A673 (cell line): Measurements from ENCODE around the gene CAPZB.

Experiments
- EZH2 ChIP-seq: fragments of 200-600 bp; sonication (generic); IDR thresholded peaks from 2 replicates; pipeline ENCODE4 v1.6.1; 2017; ENCODE audit warnings: borderline replicate concordance, low read depth, mild to moderate bottlenecking, mixed read lengths, antibody characterized with exemption, low read length; ENCODE audit not compliant: poor library complexity, severe bottlenecking
- TF ChIP-seq, protein P1 (sequence below): fragments of 300-800, 200-600 bp; sonication (generic); conservative IDR thresholded peaks from 2 replicates; pipeline ENCODE4 v1.5.1; 2017; ENCODE audit warnings: low read depth, mild to moderate bottlenecking, antibody characterized with exemption, low read length, moderate library complexity, mixed read lengths

DNA sequence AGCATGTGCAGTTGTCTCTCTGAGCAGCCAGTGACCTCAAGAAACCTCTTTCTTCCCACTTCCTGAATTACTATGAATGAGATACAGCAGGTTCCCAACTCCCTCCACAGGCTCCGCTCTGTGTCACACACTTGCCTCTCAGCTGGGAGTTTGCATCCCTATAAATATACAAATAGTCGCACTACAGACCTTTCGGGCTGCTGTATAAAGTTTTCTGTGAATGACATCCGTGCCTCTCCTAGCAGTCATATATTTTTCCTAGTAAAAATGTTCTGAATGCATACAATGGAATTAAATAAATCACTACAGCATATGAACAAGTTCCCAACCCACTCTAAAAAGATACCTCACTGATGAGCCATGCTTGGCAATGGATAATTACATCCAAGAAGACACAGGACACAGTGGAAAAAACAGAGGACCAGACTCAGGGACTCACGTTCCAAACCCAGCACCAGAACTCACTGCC lies 66.8 kb downstream of the CAPZB start:
- TF ChIP-seq, protein P1, sequence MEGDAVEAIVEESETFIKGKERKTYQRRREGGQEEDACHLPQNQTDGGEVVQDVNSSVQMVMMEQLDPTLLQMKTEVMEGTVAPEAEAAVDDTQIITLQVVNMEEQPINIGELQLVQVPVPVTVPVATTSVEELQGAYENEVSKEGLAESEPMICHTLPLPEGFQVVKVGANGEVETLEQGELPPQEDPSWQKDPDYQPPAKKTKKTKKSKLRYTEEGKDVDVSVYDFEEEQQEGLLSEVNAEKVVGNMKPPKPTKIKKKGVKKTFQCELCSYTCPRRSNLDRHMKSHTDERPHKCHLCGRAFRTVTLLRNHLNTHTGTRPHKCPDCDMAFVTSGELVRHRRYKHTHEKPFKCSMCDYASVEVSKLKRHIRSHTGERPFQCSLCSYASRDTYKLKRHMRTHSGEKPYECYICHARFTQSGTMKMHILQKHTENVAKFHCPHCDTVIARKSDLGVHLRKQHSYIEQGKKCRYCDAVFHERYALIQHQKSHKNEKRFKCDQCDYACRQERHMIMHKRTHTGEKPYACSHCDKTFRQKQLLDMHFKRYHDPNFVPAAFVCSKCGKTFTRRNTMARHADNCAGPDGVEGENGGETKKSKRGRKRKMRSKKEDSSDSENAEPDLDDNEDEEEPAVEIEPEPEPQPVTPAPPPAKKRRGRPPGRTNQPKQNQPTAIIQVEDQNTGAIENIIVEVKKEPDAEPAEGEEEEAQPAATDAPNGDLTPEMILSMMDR, result no peak
- TF ChIP-seq EZH2, result no peak
